ENCODE measurements around the gene ERC1. TPM values are rescaled to one million over a fixed set of nuclear protein-coding genes. Genes with fewer than 3 reads are reported as not detected.

ERC1 gene
- total and polyA plus RNA-seq, 2 of the 4 experiments (the other 2 are of a cell fraction) = 11.6 to 25.6 TPM

DNA sequence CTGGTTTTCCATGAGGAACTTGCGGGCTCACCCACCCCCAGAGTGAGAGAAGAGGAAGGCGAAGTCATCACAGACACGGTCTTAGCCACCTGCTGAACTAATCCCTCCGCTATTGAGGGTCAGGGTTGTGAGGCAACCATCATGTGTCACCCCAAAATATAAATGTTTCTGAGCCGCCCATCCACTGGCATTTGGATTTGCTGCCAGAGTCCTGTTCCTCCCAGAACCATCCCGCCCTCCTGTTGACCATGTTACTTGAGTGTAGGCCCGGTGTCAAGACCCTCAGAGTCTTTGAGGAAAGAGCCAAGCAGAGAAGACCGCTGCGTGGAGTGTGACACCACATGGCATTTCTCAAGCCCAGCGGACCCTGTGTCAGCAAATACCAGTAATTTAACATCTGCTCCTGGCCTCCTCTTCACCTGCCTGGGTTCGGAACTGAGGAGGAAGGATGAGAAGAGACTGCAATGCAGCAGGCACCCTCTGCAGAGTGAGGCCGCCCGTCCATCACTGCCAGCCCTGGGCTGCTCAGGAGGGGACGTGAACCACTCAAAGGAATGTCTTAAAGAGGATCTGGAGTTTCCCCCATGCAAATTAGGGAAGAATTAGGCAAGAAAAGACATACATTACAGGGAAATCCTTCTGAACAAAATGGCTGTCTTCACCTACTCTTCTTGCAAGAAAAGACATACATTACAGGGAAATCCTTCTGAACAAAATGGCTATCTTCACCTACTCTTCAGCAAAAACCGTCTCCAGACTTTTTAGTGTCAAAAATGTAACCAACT is 502.9 kb downstream of the ERC1 start:
- Histone ChIP-seq H2BK20ac (ENCODE audit: low read depth, low read length) (no peak overlapping the region), H2AFZ (replicated peaks; ENCODE audit: low read length, poor library complexity) (peak overlapping the region; percentile 15), H3K4me3 (ENCODE audit: insufficient read depth, low read depth, low read length) (no peak overlapping the region), H3K36me3 (ENCODE audit: control insufficient read depth, insufficient read depth, low read length) (peaks cover 23% of the 10 kb centered on the region), H3K27ac (ENCODE audit: insufficient read depth, low read length) (no peak overlapping the region), H3K23ac (ENCODE audit: low read depth, low read length) (no peak overlapping the region), H2AK9ac (replicated peaks; ENCODE audit: low read depth, low read length, poor library complexity) (no peak overlapping the region), H2BK15ac (ENCODE audit: low read depth, low read length) (no peak overlapping the region), H3K27me3 (ENCODE audit: control insufficient read depth, insufficient read depth, low read length) (no peaks in the 10 kb centered on the region), H3K4me2 (ENCODE audit: low read depth, low read length) (no peak overlapping the region), H2AK5ac (ENCODE audit: low read depth, low read length) (no peak overlapping the region), H3K56ac (ENCODE audit: extremely low read depth, insufficient read depth, low read length) (no peak overlapping the region), H4K20me1 (ENCODE audit: insufficient read depth, low read length) (no peaks in the 10 kb centered on the region), H3K9me3 (ENCODE audit: control insufficient read depth, insufficient read depth, low read length) (no peaks in the 10 kb centered on the region), H3K4ac (ENCODE audit: low read depth, low read length) (no peak overlapping the region), H4K5ac (ENCODE audit: low read depth, low read length) (no peak overlapping the region), H3K4me1 (ENCODE audit: control insufficient read depth, insufficient read depth, low read length) (peaks cover 10% of the 10 kb centered on the region), H3K9me1 (ENCODE audit: insufficient read depth, low read length) (peaks cover 3% of the 10 kb centered on the region), H3K18ac (ENCODE audit: low read depth, low read length) (no peak overlapping the region), H2BK5ac (ENCODE audit: low read depth, low read length, poor library complexity, severe bottlenecking) (no peak overlapping the region), H3K79me1 (ENCODE audit: low read depth in 1 of 2, low read length in 2 of 2) (0 out of 4 replicates have a peak, but pooled peaks cover 0 to 4% of the 10 kb centered on the region in 2 experiments), H4K8ac (ENCODE audit: low read depth in 2 of 2, low read length in 2 of 2) (no peak overlapping the region), H4K91ac (ENCODE audit: insufficient read depth, low read depth, low read length) (no peak overlapping the region), H3K9ac (ENCODE audit: low read depth, low read length) (no peak overlapping the region), H2BK120ac (ENCODE audit: low read depth, low read length) (no peak overlapping the region), H3K14ac (replicated peaks; ENCODE audit: low read depth, low read length) (no peak overlapping the region)
- TSS peak; percentile 16 for BruUV-seq (replicated peaks)
- ATAC-seq (ENCODE audit: low read depth) (no peak), DNase-seq (no peak)
- ChIA-PET POLR2A (ENCODE audit: unreplicated experiment) (no interaction called here), CTCF (no interaction called here)
- 80% methylated on average over 1 of the region's 15 CpGs; no CpG with 5 or more reads in 1 of the 2 experiments for WGBS, 2 experiments (ENCODE audit: extremely low coverage in 2 of 2, insufficient read length in 1 of 2)
- dilution Hi-C loops (cut with HindIII; ENCODE audit: low sequenced_read_pairs, unreplicated experiment) = no loop called here
- in situ Hi-C loops (cut with MboI; ENCODE audit: low sequenced_read_pairs) = no loop called here
- intact Hi-C loops (cut with micrococcal nuclease) = no loop called here
- TF ChIP-seq, protein P1, sequence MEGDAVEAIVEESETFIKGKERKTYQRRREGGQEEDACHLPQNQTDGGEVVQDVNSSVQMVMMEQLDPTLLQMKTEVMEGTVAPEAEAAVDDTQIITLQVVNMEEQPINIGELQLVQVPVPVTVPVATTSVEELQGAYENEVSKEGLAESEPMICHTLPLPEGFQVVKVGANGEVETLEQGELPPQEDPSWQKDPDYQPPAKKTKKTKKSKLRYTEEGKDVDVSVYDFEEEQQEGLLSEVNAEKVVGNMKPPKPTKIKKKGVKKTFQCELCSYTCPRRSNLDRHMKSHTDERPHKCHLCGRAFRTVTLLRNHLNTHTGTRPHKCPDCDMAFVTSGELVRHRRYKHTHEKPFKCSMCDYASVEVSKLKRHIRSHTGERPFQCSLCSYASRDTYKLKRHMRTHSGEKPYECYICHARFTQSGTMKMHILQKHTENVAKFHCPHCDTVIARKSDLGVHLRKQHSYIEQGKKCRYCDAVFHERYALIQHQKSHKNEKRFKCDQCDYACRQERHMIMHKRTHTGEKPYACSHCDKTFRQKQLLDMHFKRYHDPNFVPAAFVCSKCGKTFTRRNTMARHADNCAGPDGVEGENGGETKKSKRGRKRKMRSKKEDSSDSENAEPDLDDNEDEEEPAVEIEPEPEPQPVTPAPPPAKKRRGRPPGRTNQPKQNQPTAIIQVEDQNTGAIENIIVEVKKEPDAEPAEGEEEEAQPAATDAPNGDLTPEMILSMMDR (conservative IDR thresholded peaks at IDR 0.05; ENCODE audit: low read depth, low read length) = no peak
- TF ChIP-seq MAFK (IDR thresholded peaks at IDR 0.05; ENCODE audit: low read depth, low read length) (no peak), RFX5 (IDR thresholded peaks at IDR 0.05; ENCODE audit: low read depth, low read length) (no peak), BHLHE40 (IDR thresholded peaks at IDR 0.05; ENCODE audit: low read depth, low read length) (no peak), SMC3 (IDR thresholded peaks at IDR 0.05; ENCODE audit: low read depth, low read length) (no peak), ELK1 (IDR thresholded peaks at IDR 0.05; ENCODE audit: borderline replicate concordance, low read depth, low read length) (no peak)
